Endothelial cell (in vitro differentiated cells): ENCODE measurements around the gene ASPM. TPM values are rescaled to one million over a fixed set of nuclear protein-coding genes. Genes with fewer than 3 reads are reported as not detected.

Source experiments
- DNase-seq: peaks from one replicate; pipeline ENCODE4 v3.0.0; 2021; ENCODE audit warnings: low spot score
- H3K27ac Mint-ChIP-seq: one replicate; pipeline ENCODE4 v1.8.0; 2021; ENCODE audit warnings: mixed read lengths, inconsistent platforms; ENCODE audit not compliant: unreplicated experiment
- H3K27me3 Mint-ChIP-seq: one replicate; pipeline ENCODE4 v1.8.0; 2021; ENCODE audit warnings: mild to moderate bottlenecking, moderate library complexity, mixed read lengths, inconsistent platforms; ENCODE audit not compliant: unreplicated experiment
- H3K36me3 Mint-ChIP-seq: one replicate; pipeline ENCODE4 v1.8.0; 2021; ENCODE audit warnings: mild to moderate bottlenecking, low read depth, mixed read lengths, inconsistent platforms; ENCODE audit not compliant: unreplicated experiment
- H3K4me1 Mint-ChIP-seq: one replicate; pipeline ENCODE4 v1.8.0; 2021; ENCODE audit warnings: mild to moderate bottlenecking, mixed read lengths, inconsistent platforms; ENCODE audit not compliant: unreplicated experiment
- H3K4me3 Mint-ChIP-seq: one replicate; pipeline ENCODE4 v1.8.0; 2021; ENCODE audit warnings: mild to moderate bottlenecking, mixed read lengths, inconsistent platforms; ENCODE audit not compliant: unreplicated experiment
- H3K9me3 Mint-ChIP-seq: one replicate; pipeline ENCODE4 v1.8.0; 2021; ENCODE audit warnings: mixed read lengths, inconsistent platforms; ENCODE audit not compliant: unreplicated experiment
- CTCF ChIP-seq: fragments of 200-600 bp; sonication (generic); IDR thresholded peaks from one replicate; pipeline ENCODE4 v1.5.0; 2021; ENCODE audit warnings: antibody characterized with exemption; ENCODE audit not compliant: unreplicated experiment
- total RNA-seq: library from RNA; stranded (reverse); fragmentation: NEBNext Ultra II Directional; extraction: Animal tissue kit (Norgen Biotek cat#: 25700); gene quantifications from one replicate; pipeline ENCODE4 v1.2.1, GENCODE V29; 2021; ENCODE audit not compliant: unreplicated experiment

The ASPM gene
- total RNA-seq, 1 donor from 2014 or later = 9.4 TPM

- H3K4me1 Mint-ChIP-seq = peaks cover 11% of the 10 kb centered on the region
- no peak overlapping the region for H3K27ac Mint-ChIP-seq
- no peak for TF ChIP-seq CTCF
- peaks cover 5% of the 10 kb centered on the region for H3K36me3 Mint-ChIP-seq
- no peaks in the 10 kb centered on the region for H3K9me3 Mint-ChIP-seq
- no peak overlapping the region for H3K4me3 Mint-ChIP-seq
- H3K27me3 Mint-ChIP-seq = peaks cover 2% of the 10 kb centered on the region
- no peak for DNase-seq
Observed at GRCh38 chr1:197143276-197143675, 3.2 kb downstream of the ASPM start.

GRCh38 chr1:197141575-197141974, 4.9 kb downstream of the ASPM start:
- no peak for DNase-seq
- no peak overlapping the region for H3K4me3 Mint-ChIP-seq
- H3K27ac Mint-ChIP-seq = no peak overlapping the region
- peaks cover 2% of the 10 kb centered on the region for H3K27me3 Mint-ChIP-seq
- no peak for TF ChIP-seq CTCF
- peaks cover 8% of the 10 kb centered on the region for H3K4me1 Mint-ChIP-seq
- H3K9me3 Mint-ChIP-seq = no peaks in the 10 kb centered on the region
- H3K36me3 Mint-ChIP-seq = peaks cover under 1% of the 10 kb centered on the region

- H3K27me3 Mint-ChIP-seq = no peaks in the 10 kb centered on the region
- H3K4me3 Mint-ChIP-seq = no peak overlapping the region
- H3K9me3 Mint-ChIP-seq = no peaks in the 10 kb centered on the region
- no peaks in the 10 kb centered on the region for H3K36me3 Mint-ChIP-seq
- peaks cover 6% of the 10 kb centered on the region for H3K4me1 Mint-ChIP-seq
- no peak overlapping the region for H3K27ac Mint-ChIP-seq
- no peak for DNase-seq
- TF ChIP-seq CTCF = no peak
Observed at GRCh38 chr1:197140121-197140520, 6.3 kb downstream of the ASPM start.

GRCh38 chr1:197139169-197139568, 7.3 kb downstream of the ASPM start:
- TF ChIP-seq CTCF = no peak
- H3K9me3 Mint-ChIP-seq = no peaks in the 10 kb centered on the region
- DNase-seq = no peak
- no peak overlapping the region for H3K4me3 Mint-ChIP-seq
- no peaks in the 10 kb centered on the region for H3K27me3 Mint-ChIP-seq
- no peaks in the 10 kb centered on the region for H3K36me3 Mint-ChIP-seq
- peaks cover 2% of the 10 kb centered on the region for H3K4me1 Mint-ChIP-seq
- no peak overlapping the region for H3K27ac Mint-ChIP-seq

- H3K27me3 Mint-ChIP-seq = no peaks in the 10 kb centered on the region
- no peak overlapping the region for H3K4me3 Mint-ChIP-seq
- no peaks in the 10 kb centered on the region for H3K36me3 Mint-ChIP-seq
- TF ChIP-seq CTCF = no peak
- no peak for DNase-seq
- peaks cover 2% of the 10 kb centered on the region for H3K4me1 Mint-ChIP-seq
- no peaks in the 10 kb centered on the region for H3K9me3 Mint-ChIP-seq
- H3K27ac Mint-ChIP-seq = no peak overlapping the region
Observed at GRCh38 chr1:197137322-197137721, 9.1 kb downstream of the ASPM start.
